HEK293 (cell line): ENCODE measurements around the gene NXF3.
"Not testable (repeated sequence)": the region's sequence is repeated elsewhere in the genome, so short reads cannot be mapped to it uniquely, and the experiment has no call there.

Source experiments
- CTCF ChIA-PET: fragments of 350-600 bp; formaldehyde crosslinking; extraction: SDS; loops from one replicate; lab custom pipeline; 2021; ENCODE audit warnings: antibody characterized with exemption; lab: Yijun Ruan, JAX
- POLR2A ChIA-PET: fragments of 300-600 bp; formaldehyde crosslinking; extraction: SDS; loops from one replicate; lab custom pipeline; 2020; ENCODE audit warnings: antibody characterized with exemption, inconsistent platforms; lab: Yijun Ruan, JAX
- H3K27ac ChIP-seq: fragments of 200-500 bp; sonication (Bioruptor generic); 2 replicates; pipeline ENCODE4 v1.5.1; 2014; ENCODE audit warnings: low read depth, low read length, control low read depth, inconsistent platforms; ENCODE audit errors: extremely low read depth
- H3K36me3 ChIP-seq, 2 experiments: fragments of 200-500 bp in 1 of 2; sonication (Bioruptor generic) in 1 of 2; 1 replicate in 1 of 2; 2 replicates in 1 of 2; pipeline ENCODE4 v1.5.1; 2014 to 2017; ENCODE audit warnings: inconsistent platforms in 2 of 2, low read length in 2 of 2; ENCODE audit not compliant: control insufficient read depth in 2 of 2, insufficient read depth in 1 of 2
- H3K4me1 ChIP-seq: fragments of 200-500 bp; sonication (Bioruptor generic); 2 replicates; pipeline ENCODE4 v1.5.1; 2014; ENCODE audit warnings: mild to moderate bottlenecking, low read length, inconsistent platforms; ENCODE audit not compliant: control insufficient read depth, insufficient read depth
- H3K4me3 ChIP-seq: 2 replicates; pipeline ENCODE4 v1.5.1; 2011; ENCODE audit warnings: low read depth, mild to moderate bottlenecking, control low read depth, low read length, moderate library complexity
- H3K9me3 ChIP-seq: fragments of 200-500 bp; sonication (Bioruptor generic); 2 replicates; pipeline ENCODE4 v1.5.1; 2014; ENCODE audit warnings: low read depth, low read length, inconsistent platforms; ENCODE audit not compliant: control insufficient read depth, insufficient read depth
- GLIS1 ChIP-seq: fragments of 450-650 bp; formaldehyde crosslinking; IDR thresholded peaks from 2 replicates; pipeline ENCODE4 v1.5.1; 2016; ENCODE audit warnings: missing biosample characterization, missing genetic modification characterization
- GLIS2 ChIP-seq: fragments of 450-650 bp; formaldehyde crosslinking; IDR thresholded peaks from 2 replicates; pipeline ENCODE4 v1.5.1; 2016; ENCODE audit warnings: missing biosample characterization, missing genetic modification characterization
- MEIS1 ChIP-seq: sonication (generic); formaldehyde crosslinking; IDR thresholded peaks from 2 replicates; pipeline ENCODE4 v1.8.1; 2022; ENCODE audit warnings: missing genetic modification reagents, mild to moderate bottlenecking, borderline replicate concordance
- REPIN1 ChIP-seq: fragments of 450-650 bp; formaldehyde crosslinking; IDR thresholded peaks from 2 replicates; pipeline ENCODE4 v1.5.1; 2017; ENCODE audit warnings: missing biosample characterization, missing genetic modification characterization, low read depth
- SCRT1 ChIP-seq: fragments of 450-650 bp; formaldehyde crosslinking; IDR thresholded peaks from 2 replicates; pipeline ENCODE4 v1.5.1; 2016; ENCODE audit warnings: missing biosample characterization, missing genetic modification characterization, borderline replicate concordance
- TRIM28 ChIP-seq: IDR thresholded peaks from 2 replicates; pipeline ENCODE4 v1.6.1; 2011; ENCODE audit warnings: low read length, control low read depth, borderline replicate concordance
- TSHZ1 ChIP-seq: fragments of 450-650 bp; formaldehyde crosslinking; IDR thresholded peaks from 2 replicates; pipeline ENCODE4 v1.5.1; 2016; ENCODE audit warnings: missing biosample characterization, missing genetic modification characterization, borderline replicate concordance
- ZBTB1 ChIP-seq: fragments of 450-650 bp; formaldehyde crosslinking; IDR thresholded peaks from 2 replicates; pipeline ENCODE4 v1.5.1; 2016; ENCODE audit warnings: missing biosample characterization, missing genetic modification characterization
- ZBTB17 ChIP-seq: fragments of 450-650 bp; formaldehyde crosslinking; IDR thresholded peaks from 2 replicates; pipeline ENCODE4 v1.5.1; 2016; ENCODE audit warnings: missing biosample characterization, missing genetic modification characterization
- ZNF133 ChIP-seq: fragments of 450-650 bp; formaldehyde crosslinking; IDR thresholded peaks from 2 replicates; pipeline ENCODE4 v1.5.1; 2016; ENCODE audit warnings: missing biosample characterization, missing genetic modification characterization
- ZNF2 ChIP-seq: fragments of 450-650 bp; formaldehyde crosslinking; IDR thresholded peaks from 2 replicates; pipeline ENCODE4 v1.5.1; 2016; ENCODE audit warnings: missing biosample characterization, missing genetic modification characterization
- ZNF221 ChIP-seq: fragments of 450-650 bp; formaldehyde crosslinking; IDR thresholded peaks from 2 replicates; pipeline ENCODE4 v1.5.1; 2017; ENCODE audit warnings: missing biosample characterization, missing genetic modification characterization, borderline replicate concordance
- ZNF223 ChIP-seq: fragments of 450-650 bp; formaldehyde crosslinking; IDR thresholded peaks from 2 replicates; pipeline ENCODE4 v1.5.1; 2016; ENCODE audit warnings: missing biosample characterization, missing genetic modification characterization
- ZNF239 ChIP-seq: fragments of 450-650 bp; formaldehyde crosslinking; IDR thresholded peaks from 2 replicates; pipeline ENCODE4 v1.5.1; 2016; ENCODE audit warnings: missing biosample characterization, missing genetic modification characterization
- ZNF302 ChIP-seq: fragments of 450-650 bp; formaldehyde crosslinking; IDR thresholded peaks from 2 replicates; pipeline ENCODE4 v1.5.1; 2016; ENCODE audit warnings: missing biosample characterization, missing genetic modification characterization, low read depth
- ZNF391 ChIP-seq: fragments of 450-650 bp; formaldehyde crosslinking; IDR thresholded peaks from 2 replicates; pipeline ENCODE4 v1.5.1; 2016; ENCODE audit warnings: low read depth, missing biosample characterization, missing genetic modification characterization, borderline replicate concordance
- ZNF426 ChIP-seq: fragments of 450-650 bp; formaldehyde crosslinking; IDR thresholded peaks from 2 replicates; pipeline ENCODE4 v1.5.1; 2017; ENCODE audit warnings: missing biosample characterization, missing genetic modification characterization, mild to moderate bottlenecking, inconsistent platforms, moderate library complexity
- ZNF433 ChIP-seq: fragments of 450-650 bp; formaldehyde crosslinking; IDR thresholded peaks from 2 replicates; pipeline ENCODE4 v1.5.1; 2016; ENCODE audit warnings: missing biosample characterization, missing genetic modification characterization, low read depth
- ZNF510 ChIP-seq: fragments of 450-650 bp; formaldehyde crosslinking; IDR thresholded peaks from 2 replicates; pipeline ENCODE4 v1.5.1; 2018; ENCODE audit warnings: mild to moderate bottlenecking, missing genetic modification characterization, missing biosample characterization; ENCODE audit not compliant: insufficient replicate concordance
- ZNF521 ChIP-seq: fragments of 450-650 bp; formaldehyde crosslinking; IDR thresholded peaks from 2 replicates; pipeline ENCODE4 v1.5.1; 2017; ENCODE audit warnings: missing biosample characterization, mild to moderate bottlenecking, missing genetic modification characterization
- ZNF529 ChIP-seq: fragments of 450-650 bp; formaldehyde crosslinking; IDR thresholded peaks from 2 replicates; pipeline ENCODE4 v1.5.1; 2017; ENCODE audit warnings: missing genetic modification characterization, missing biosample characterization; ENCODE audit not compliant: insufficient replicate concordance
- ZNF558 ChIP-seq: fragments of 450-650 bp; formaldehyde crosslinking; IDR thresholded peaks from 2 replicates; pipeline ENCODE4 v1.5.1; 2016; ENCODE audit warnings: missing biosample characterization, missing genetic modification characterization
- ZNF658 ChIP-seq: fragments of 450-650 bp; formaldehyde crosslinking; IDR thresholded peaks from 2 replicates; pipeline ENCODE4; 2016; ENCODE audit warnings: missing biosample characterization, missing genetic modification characterization
- ZNF692 ChIP-seq: fragments of 450-650 bp; formaldehyde crosslinking; IDR thresholded peaks from 2 replicates; pipeline ENCODE4 v1.5.1; 2016; ENCODE audit warnings: missing biosample characterization, missing genetic modification characterization
- ZNF777 ChIP-seq: fragments of 450-650 bp; formaldehyde crosslinking; IDR thresholded peaks from 2 replicates; pipeline ENCODE4 v1.5.1; 2017; ENCODE audit warnings: missing biosample characterization, missing genetic modification characterization, borderline replicate concordance

The NXF3 gene

GRCh38 chrX:103092942-103093341, at the start of gene NXF3:
TSS of gene NXF3 (minus strand) at chrX:103093143. CDS start at chrX:103093023, 120 bp downstream.
- no peaks in the 10 kb centered on the region for H3K9me3 ChIP-seq
- TF ChIP-seq ZNF433 (no peak), ZNF221 (tag by site-specific recombination) (no peak), ZNF426 (tag by site-specific recombination) (no peak), ZNF510 (no peak), GLIS1 (tag by site-specific recombination) (no peak)
- TF ChIP-seq, all 188 proteins: peak for 0
- no peak within 1 kb of the TSS for H3K27ac ChIP-seq
- no peak within 1 kb of the TSS for H3K4me3 ChIP-seq
- ChIA-PET CTCF (interaction anchor here (0.7 kb wide), 1 partner anchor 81 kb away, joined by 3 read pairs; no protein-coding TSS in a partner anchor), POLR2A (no interaction called here)
- no peaks in the 10 kb centered on the region for H3K4me1 ChIP-seq
- no peaks in the 10 kb centered on the region for H3K36me3 ChIP-seq

GRCh38 chrX:103136528-103136927, 43.6 kb upstream of the NXF3 start:
- H3K4me3 ChIP-seq, CTCF ChIA-PET, H3K9me3 ChIP-seq, POLR2A ChIA-PET, H3K27ac ChIP-seq, H3K4me1 ChIP-seq, H3K36me3 ChIP-seq: not testable (repeated sequence)
- peak; percentile 51; the same call in 1 of the 2 replicates for TF ChIP-seq SCRT1

GRCh38 chrX:103124284-103124683, 31.3 kb upstream of the NXF3 start:
- Histone ChIP-seq H3K4me1 (no peaks in the 10 kb centered on the region), H3K36me3 (no peaks in the 10 kb centered on the region), H3K4me3 (no peak overlapping the region), H3K9me3 (no peaks in the 10 kb centered on the region), H3K27ac (no peak overlapping the region)
- no peak for TF ChIP-seq ZNF223 (tag by site-specific recombination)
- no peak for TF ChIP-seq ZBTB1 (tag by site-specific recombination)
- TF ChIP-seq ZNF777 (tag by site-specific recombination), result no peak
- no peak for TF ChIP-seq ZNF692 (tag by site-specific recombination)
- TF ChIP-seq ZNF521 (tag by site-specific recombination), result no peak
- TF ChIP-seq MEIS1 (CRISPR knock-in tag), result no peak
- TF ChIP-seq TRIM28, result no peak
- TF ChIP-seq ZNF391 (tag by site-specific recombination), result no peak
- TF ChIP-seq ZBTB17 (tag by site-specific recombination), result no peak
- TF ChIP-seq ZNF558 (tag by site-specific recombination), result no peak
- TF ChIP-seq ZNF529 (tag by site-specific recombination), result no peak
- no peak for TF ChIP-seq ZNF239
- no peak for TF ChIP-seq REPIN1 (tag by site-specific recombination)
- TF ChIP-seq ZNF433, result no peak
- no peak for TF ChIP-seq ZNF133 (tag by site-specific recombination)
- TF ChIP-seq TSHZ1 (tag by site-specific recombination), result no peak
- TF ChIP-seq GLIS2, result no peak
- TF ChIP-seq ZNF302, result no peak
- no peak for TF ChIP-seq ZNF658 (tag by site-specific recombination)
- TF ChIP-seq ZNF2 (tag by site-specific recombination), result no peak
- POLR2A ChIA-PET, result no interaction called here
- CTCF ChIA-PET, result no interaction called here
